A549 treated with dexamethasone at 1 μM for 4 hours (cell line): Measurements from ENCODE around the gene P4HA2. TPM values are rescaled to one million over a fixed set of nuclear protein-coding genes. Genes with fewer than 3 reads are reported as not detected.

Experiments
- total RNA-seq: library from RNA; stranded (reverse); fragments of 200-300 nt; extraction: Qiagen RNA extraction; gene quantifications from 5 replicates; pipeline ENCODE4 v1.2.3, GENCODE V29; 2022

P4HA2 gene
- 43.6 to 56.5 TPM (median 49.4 TPM) in 5 replicates for total RNA-seq

GRCh38 chr5:132227485-132228240, at the start of gene P4HA2:
P4HA2 (minus strand) TSS chr5:132227853; CDS start chr5:132218626, 9,227 bp downstream.

GRCh38 chr5:132257131-132258101, 29.8 kb upstream of the P4HA2 start, which contains the start of gene PDLIM4:
PDLIM4 (plus strand) TSS chr5:132257696; CDS start chr5:132257735, 39 bp downstream.

Other genes starting within 250 kb of the P4HA2 start
- gene ACSL6, start 216.2 kb downstream of the P4HA2 start, total RNA-seq: 0.08 to 0.60 TPM (median 0.15 TPM) in 5 replicates
- gene IL3, start 167.2 kb downstream of the P4HA2 start, total RNA-seq: not detected in 5 replicates
- 0.14 to 0.21 TPM (median 0.16 TPM) in 3 of 5 replicates, not detected in the others for gene CSF2, start 154.1 kb downstream of the P4HA2 start, total RNA-seq
- gene PDLIM4, start 29.8 kb upstream of the P4HA2 start, total RNA-seq: 0.59 to 1.5 TPM (median 1.0 TPM) in 5 replicates
- 4.8 to 6.3 TPM (median 5.4 TPM) in 5 replicates for gene SLC22A4, start 66.5 kb upstream of the P4HA2 start, total RNA-seq
- gene SLC22A5, start 141.9 kb upstream of the P4HA2 start, total RNA-seq: 50.3 to 69.0 TPM (median 66.0 TPM) in 5 replicates